CD1c-positive myeloid dendritic cell (primary cell): ENCODE measurements around the gene NEDD4L.

Experiments
- DNase-seq: peaks from one replicate; pipeline ENCODE4 v3.0.0-alpha.2; 2016; ENCODE audit errors: extremely low spot score

The NEDD4L gene

GRCh38 chr18:58396966-58397365 is 352.9 kb downstream of the NEDD4L start:
- no peak for DNase-seq

GRCh38 chr18:58397385-58398132 is 353.5 kb downstream of the NEDD4L start:
- DNase-seq: no peak

- no peak for DNase-seq
Observed at GRCh38 chr18:58398648-58399398, 354.8 kb downstream of the NEDD4L start.

GRCh38 chr18:58400331-58400870 is 356.4 kb downstream of the NEDD4L start:
- DNase-seq: no peak

- no peak for DNase-seq
Observed at GRCh38 chr18:58401191-58401590, 357.2 kb downstream of the NEDD4L start.

- DNase-seq: no peak
Observed at GRCh38 chr18:58402247-58402646, 358.2 kb downstream of the NEDD4L start.

- no peak for DNase-seq
Observed at GRCh38 chr18:58402951-58403702, 359.1 kb downstream of the NEDD4L start.

- no peak for DNase-seq
Observed at GRCh38 chr18:58403799-58404455, 359.9 kb downstream of the NEDD4L start.

- DNase-seq: no peak
Observed at GRCh38 chr18:58405107-58405898, 361.3 kb downstream of the NEDD4L start.

GRCh38 chr18:58407263-58407648 is 363.2 kb downstream of the NEDD4L start:
- no peak for DNase-seq

- no peak for DNase-seq
Observed at GRCh38 chr18:58407649-58408407, 363.8 kb downstream of the NEDD4L start.

- DNase-seq: no peak
Observed at GRCh38 chr18:58408665-58409064, 364.6 kb downstream of the NEDD4L start.

GRCh38 chr18:58409802-58410445 is 365.9 kb downstream of the NEDD4L start:
- DNase-seq: no peak

GRCh38 chr18:58411323-58411722 is 367.3 kb downstream of the NEDD4L start:
- DNase-seq: no peak

- DNase-seq: no peak
Observed at GRCh38 chr18:58412844-58413666, 369.0 kb downstream of the NEDD4L start.

- DNase-seq: no peak
Observed at GRCh38 chr18:58413667-58414628, 369.9 kb downstream of the NEDD4L start.

GRCh38 chr18:58416014-58416703 is 372.1 kb downstream of the NEDD4L start:
- DNase-seq: no peak
